K562 (cell line): ENCODE results near the gene IGF2R. TPM values are rescaled to one million over a fixed set of nuclear protein-coding genes. Genes with fewer than 3 reads are reported as not detected.

Experiments used
- ATAC-seq: fragments of 200-7000 bp; cut with Tn5 transposase; 3 replicates; pipeline ENCODE4 v1.9.1; 2020; ENCODE audit warnings: moderate library complexity
- BruUV-seq: library from RNA; stranded (reverse); fragments of 400-500 nt; replicated peaks from 2 replicates; lab custom pipeline; 2021; lab: Mats Ljungman, UMichigan
- CTCF ChIA-PET: fragments of 300-600 bp; formaldehyde crosslinking; extraction: SDS; loops from one replicate; lab custom pipeline; 2021; ENCODE audit warnings: low intra/inter-chr PET ratio; lab: Yijun Ruan, JAX
- POLR2A ChIA-PET: fragments of 300-600, 350-650 bp; sonication (Branson Sonifier 250); formaldehyde crosslinking; extraction: SDS; loops from one replicate; lab custom pipeline; 2021; ENCODE audit warnings: antibody characterized with exemption, inconsistent platforms; lab: Yijun Ruan, JAX
- DNase-seq, 4 experiments: peaks; one replicate each; pipeline versions ENCODE4 v3.0.0 to v3.0.0-alpha.2; 2011 to 2018; ENCODE audit warnings: low spot score in 3 of 4, mixed read lengths in 3 of 4; ENCODE audit errors: extremely low read depth in 1 of 4
- FAIRE-seq: peaks from 2 replicates; lab custom pipeline; 2011; peaks lifted over from hg19 to GRCh38; lab: Jason Lieb, UNC
- H2AFZ ChIP-seq: 2 replicates; pipeline ENCODE4 v1.6.0; 2011; ENCODE audit warnings: low read depth, low read length, control low read depth, inconsistent platforms
- H3K27ac ChIP-seq: fragments of 200-600 bp; 3 replicates; pipeline ENCODE4 v1.8.0; 2011; ENCODE audit warnings: low read depth, mild to moderate bottlenecking, control low read depth, inconsistent platforms, low read length, moderate library complexity, mixed read lengths; ENCODE audit errors: extremely low read depth
- H3K27me3 ChIP-seq, 2 experiments: fragments of 300-600 bp in 1 of 2; 2 replicates in 1 of 2; 3 replicates in 1 of 2; pipeline versions ENCODE4 v1.6.0 to v1.8.0; 2011; ENCODE audit warnings: inconsistent platforms in 2 of 2, low read length in 2 of 2, mild to moderate bottlenecking in 1 of 2, mixed read lengths in 1 of 2, moderate library complexity in 1 of 2; ENCODE audit not compliant: control insufficient read depth in 2 of 2, insufficient read depth in 2 of 2
- H3K36me3 ChIP-seq: fragments of 300-600 bp; 3 replicates; pipeline ENCODE4 v1.8.0; 2011; ENCODE audit warnings: mild to moderate bottlenecking, low read length, inconsistent platforms; ENCODE audit not compliant: control insufficient read depth, insufficient read depth
- H3K4me1 ChIP-seq, 2 experiments: fragments of 200-600 bp in 1 of 2; replicated peaks in 1 of 2; 2 replicates in 1 of 2; 3 replicates in 1 of 2; pipeline versions ENCODE4 v1.5.1 to v1.8.0; 2011; ENCODE audit warnings: inconsistent platforms in 2 of 2, low read length in 2 of 2, mild to moderate bottlenecking in 1 of 2, mixed read lengths in 1 of 2, moderate library complexity in 1 of 2; ENCODE audit not compliant: control insufficient read depth in 2 of 2, insufficient read depth in 2 of 2
- H3K4me2 ChIP-seq: 2 replicates; pipeline ENCODE4 v1.6.1; 2011; ENCODE audit warnings: low read length, control low read depth, inconsistent platforms, mixed read lengths; ENCODE audit not compliant: insufficient read depth
- H3K4me3 ChIP-seq: fragments of 200-600 bp; sonication (generic), shearing (Covaris generic); 2 replicates; pipeline ENCODE4 v1.5.1; 2016; ENCODE audit warnings: control low read depth, inconsistent platforms
- H3K79me2 ChIP-seq: fragments of 200-600 bp; 3 replicates; pipeline ENCODE4 v1.8.0; 2011; ENCODE audit warnings: low read length, inconsistent platforms; ENCODE audit not compliant: control insufficient read depth, insufficient read depth
- H3K9ac ChIP-seq, 2 experiments: 2 replicates each; pipeline versions ENCODE4 v1.6.0 to v1.6.1; 2011; ENCODE audit warnings: low read depth in 2 of 2, low read length in 2 of 2, control low read depth in 1 of 2, inconsistent platforms in 1 of 2, mild to moderate bottlenecking in 1 of 2, mixed read lengths in 1 of 2; ENCODE audit not compliant: insufficient read depth in 1 of 2
- H3K9me1 ChIP-seq: one replicate; pipeline ENCODE4 v1.6.0; 2011; ENCODE audit warnings: inconsistent platforms, mild to moderate bottlenecking, low read length, moderate library complexity; ENCODE audit not compliant: control insufficient read depth, insufficient read depth
- H3K9me3 ChIP-seq: replicated peaks from 2 replicates; pipeline ENCODE4 v1.5.1; 2011; ENCODE audit warnings: low read depth, low read length, inconsistent platforms; ENCODE audit not compliant: control insufficient read depth, insufficient read depth
- H4K20me1 ChIP-seq: replicated peaks from 2 replicates; pipeline ENCODE4 v1.6.1; 2011; ENCODE audit warnings: low read length, inconsistent platforms, mixed read lengths; ENCODE audit not compliant: control insufficient read depth, insufficient read depth
- MAZ ChIP-seq, 2 experiments: fragments of 450-650 bp in 1 of 2; sonication (generic) in 1 of 2; formaldehyde crosslinking; IDR thresholded peaks in 1 of 2; conservative IDR thresholded peaks in 1 of 2; 2 replicates each; pipeline versions ENCODE4 v1.4.0 to v1.5.0; 2020; ENCODE audit warnings: mild to moderate bottlenecking in 1 of 2, missing genetic modification reagents in 1 of 2
- PURB ChIP-seq: sonication (generic); formaldehyde crosslinking; IDR thresholded peaks from 2 replicates; pipeline ENCODE4 v1.9.0; 2021; ENCODE audit warnings: low read depth, mild to moderate bottlenecking, missing genetic modification reagents
- WGBS: fragments of 100-300 bp; shearing (Covaris generic); methylation state at CpG from one replicate; pipeline ENCODE4 v1.1.6; 2016; ENCODE audit warnings: low coverage, mixed read lengths; ENCODE audit not compliant: insufficient coverage; ENCODE audit errors: missing lambda C conversion rate; 5-methylcytosine and 5-hydroxymethylcytosine counted together
- in situ Hi-C: fragments of 300-500 bp; cut with MboI; formaldehyde crosslinking; loops from 4 replicates; pipeline ENCODE4 v1.15.0; 2018; ENCODE audit warnings: inconsistent platforms, mixed read lengths
- intact Hi-C: fragments of 100-400 bp; cut with micrococcal nuclease; formaldehyde crosslinking; loops from 2 replicates; pipeline ENCODE4 v1.14.2; 2022
- polyA plus RNA-seq, 8 experiments: library from polyadenylated mRNA; depleted of rRNA in 4 of 8; stranded (reverse) in 5 of 8; unstranded in 3 of 8; fragments of >200 nt; fragmentation: Nextera tagmentation in 2 of 8; fragmentation: Illumina TruSeq in 1 of 8; extraction: Ambion mirVana in 2 of 8; extraction: Trizol in 1 of 8; gene quantifications; 2 replicates each; pipeline versions ENCODE4 v1.2.1 to v1.2.3, GENCODE V29; 2011 to 2014; ENCODE audit warnings: inconsistent platforms in 1 of 8, missing spikeins in 1 of 8
- total RNA-seq, 7 experiments: library from RNA; depleted of rRNA in 6 of 7; stranded (reverse); fragments of >200 nt in 6 of 7; fragmentation: Illumina TruSeq in 2 of 7; extraction: Trizol in 2 of 7; gene quantifications; 2 replicates each; pipeline versions ENCODE4 v1.2.1 to v1.2.3, GENCODE V29; 2011 to 2021; ENCODE audit warnings: low replicate concordance in 1 of 7
- TF ChIP-seq, protein P1 (sequence below): fragments of 450-650 bp; IDR thresholded peaks from 2 replicates; pipeline ENCODE4 v1.6.1; 2016; ENCODE audit warnings: antibody characterized with exemption

Gene IGF2R
- total and polyA plus RNA-seq, 9 of the 15 experiments (the other 6 are each of a cell fraction or from before 2014, with no cell fraction given): 3.5 to 92.3 (median 34.5) TPM

DNA sequence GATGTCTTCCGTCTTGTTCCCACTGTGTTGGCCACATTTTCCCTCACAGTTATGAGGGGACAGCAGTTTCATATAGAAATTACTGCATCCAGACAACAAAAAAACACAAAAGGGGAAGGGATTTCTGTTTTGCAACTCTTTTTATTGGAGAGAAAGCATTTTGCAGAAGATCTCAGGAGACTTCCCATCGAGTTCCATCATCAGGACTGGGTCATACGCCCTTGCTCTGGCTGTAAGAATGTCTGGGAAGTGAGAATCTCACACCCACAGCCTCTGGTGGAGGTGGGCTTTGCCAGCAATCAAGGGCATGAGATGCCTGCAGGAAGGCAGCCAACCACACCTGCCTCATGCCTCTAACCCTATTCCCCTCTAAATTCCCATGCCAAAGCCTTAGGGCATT, 5.8 kb upstream of the IGF2R start:
- Histone ChIP-seq H3K4me2 (no peak overlapping the region), H3K27me3 (no peaks in the 10 kb centered on the region; a peak in 1 of 5 replicates), H3K9me3 (no peaks in the 10 kb centered on the region), H3K4me1 (peaks cover 0 to 24% of the 10 kb centered on the region in 2 experiments; a peak in 4 of 5 replicates), H3K9me1 (no peaks in the 10 kb centered on the region), H3K9ac (no peak overlapping the region), H3K79me2 (no peaks in the 10 kb centered on the region), H3K27ac (no peak overlapping the region), H2AFZ (no peak overlapping the region), H3K36me3 (no peaks in the 10 kb centered on the region), H4K20me1 (no peaks in the 10 kb centered on the region), H3K4me3 (no peak overlapping the region)
- ATAC-seq: no peak
- no TSS peak for BruUV-seq
- FAIRE-seq: no peak
- 18% methylated on average over 3 of the region's 3 CpGs for WGBS
- intact Hi-C loops (no loop called here), in situ Hi-C loops (no loop called here)
- ChIA-PET CTCF (no interaction called here), POLR2A (interaction anchor here (0.9 to 1.2 kb wide), 2 partner anchors 13 to 62 kb away, joined by 3 to 4 read pairs; no protein-coding TSS in a partner anchor)
- DNase-seq: no peak
- no peak for TF ChIP-seq PURB (CRISPR knock-in tag)
- TF ChIP-seq, all 486 proteins: peak for 0

DNA sequence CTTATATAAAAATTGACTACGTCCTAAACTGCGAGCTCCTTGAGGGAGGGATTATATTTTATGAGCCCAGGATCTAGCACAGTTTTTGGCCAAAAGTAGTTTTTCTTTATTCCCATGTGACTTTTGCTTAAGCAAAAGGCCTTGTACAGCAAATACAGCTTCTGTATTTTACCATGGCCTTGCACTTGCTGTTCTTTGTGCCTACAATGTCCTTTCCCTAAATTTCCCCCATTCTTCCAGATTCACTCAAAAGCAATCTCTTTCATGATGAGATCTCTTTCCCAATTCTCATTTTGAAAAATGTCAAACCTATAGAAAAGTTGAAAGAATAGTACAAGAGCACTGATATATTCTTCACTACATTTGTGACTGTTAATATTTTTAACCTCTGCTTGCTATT, 4.8 kb upstream of the IGF2R start:
- Histone ChIP-seq H3K27me3 (no peaks in the 10 kb centered on the region; a peak in 1 of 5 replicates), H4K20me1 (no peaks in the 10 kb centered on the region), H3K9me3 (no peaks in the 10 kb centered on the region), H3K9ac (no peak overlapping the region), H3K27ac (no peak overlapping the region), H3K9me1 (no peaks in the 10 kb centered on the region), H3K4me2 (no peak overlapping the region), H3K4me1 (peaks cover 4 to 28% of the 10 kb centered on the region in 2 experiments), H3K36me3 (no peaks in the 10 kb centered on the region), H2AFZ (no peak overlapping the region), H3K4me3 (no peak overlapping the region), H3K79me2 (peaks cover 6% of the 10 kb centered on the region; the same call in 2 of the 3 replicates)
- FAIRE-seq: no peak
- in situ Hi-C loops: no loop called here
- no peak for DNase-seq
- CTCF ChIA-PET: no interaction called here
- no peak for TF ChIP-seq MAZ (CRISPR knock-in tag; conservative IDR thresholded peaks at IDR 0.05 in 1 of 2, IDR thresholded peaks at IDR 0.05 in 1 of 2)
- TF ChIP-seq, protein P1, sequence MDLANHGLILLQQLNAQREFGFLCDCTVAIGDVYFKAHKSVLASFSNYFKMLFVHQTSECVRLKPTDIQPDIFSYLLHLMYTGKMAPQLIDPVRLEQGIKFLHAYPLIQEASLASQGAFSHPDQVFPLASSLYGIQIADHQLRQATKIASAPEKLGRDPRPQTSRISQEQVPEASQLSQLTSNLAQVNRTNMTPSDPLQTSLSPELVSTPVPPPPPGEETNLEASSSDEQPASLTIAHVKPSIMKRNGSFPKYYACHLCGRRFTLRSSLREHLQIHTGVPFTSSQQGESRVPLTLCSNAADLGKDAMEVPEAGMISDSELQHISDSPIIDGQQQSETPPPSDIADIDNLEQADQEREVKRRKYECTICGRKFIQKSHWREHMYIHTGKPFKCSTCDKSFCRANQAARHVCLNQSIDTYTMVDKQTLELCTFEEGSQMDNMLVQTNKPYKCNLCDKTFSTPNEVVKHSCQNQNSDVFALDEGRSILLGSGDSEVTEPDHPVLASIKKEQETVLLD: no peak
- intact Hi-C loops: no loop called here
- ATAC-seq: no peak
- BruUV-seq: no TSS peak
- WGBS: 41% methylated on average over 2 of the region's 2 CpGs
- POLR2A ChIA-PET: interaction anchor here (0.5 to 1.9 kb wide), 8 partner anchors 12 to 271 kb away, joined by 3 to 9 read pairs (median 3); partner anchors contain the start of gene SOD2
